Naive B cell (primary cell): ENCODE measurements around the gene FAM120B. TPM values are rescaled to one million over a fixed set of nuclear protein-coding genes. Genes with fewer than 3 reads are reported as not detected.
"Not testable (repeated sequence)": the region's sequence is repeated elsewhere in the genome, so short reads cannot be mapped to it uniquely, and the experiment has no call there.

Experiments used
- ATAC-seq, 2 donors: fragments of 150-1000 bp; cut with Tn5 transposase; 2 replicates each; pipeline ENCODE4 v1.10.0; 2021; ENCODE audit warnings: low read depth in 2 of 2, mild to moderate bottlenecking in 2 of 2, moderate library complexity in 2 of 2
- DNase-seq: peaks from one replicate; pipeline ENCODE4 v3.0.0; 2022
- H3K27ac Mint-ChIP-seq, 6 donors: one replicate each; pipeline ENCODE4 v1.8.0; 2020 to 2022; ENCODE audit warnings: mild to moderate bottlenecking in 6 of 6, mixed read lengths in 6 of 6, moderate library complexity in 5 of 6, inconsistent platforms in 2 of 6
- H3K27me3 Mint-ChIP-seq, 3 donors: one replicate each; pipeline ENCODE4 v1.8.0; 2021 to 2022; ENCODE audit warnings: mixed read lengths in 3 of 3, mild to moderate bottlenecking in 1 of 3
- H3K36me3 Mint-ChIP-seq, 2 donors: one replicate each; pipeline ENCODE4 v1.8.0; 2020 to 2022; ENCODE audit warnings: mixed read lengths in 2 of 2, inconsistent platforms in 1 of 2, mild to moderate bottlenecking in 1 of 2
- H3K4me1 Mint-ChIP-seq, 3 donors: one replicate each; pipeline ENCODE4 v1.8.0; 2020 to 2022; ENCODE audit warnings: mixed read lengths in 3 of 3, inconsistent platforms in 1 of 3, mild to moderate bottlenecking in 1 of 3, moderate library complexity in 1 of 3
- H3K4me3 Mint-ChIP-seq, 8 donors: one replicate each; pipeline ENCODE4 v1.8.0; 2020 to 2022; ENCODE audit warnings: mild to moderate bottlenecking in 8 of 8, mixed read lengths in 8 of 8, moderate library complexity in 8 of 8, inconsistent platforms in 2 of 8
- H3K9me3 Mint-ChIP-seq, 7 donors: one replicate each; pipeline ENCODE4 v1.8.0; 2020 to 2022; ENCODE audit warnings: mixed read lengths in 7 of 7, mild to moderate bottlenecking in 5 of 7, inconsistent platforms in 2 of 7, moderate library complexity in 1 of 7
- polyA plus RNA-seq, 6 donors: library from polyadenylated mRNA; unstranded; fragments of 300-500 nt; fragmentation: Illumina TruSeq; gene quantifications; one replicate each; pipeline ENCODE4 v1.2.3, GENCODE V29; 2021; ENCODE audit warnings: low read depth in 6 of 6

The FAM120B gene
- polyA plus RNA-seq, 6 donors from 2014 or later = 8.3 to 35.2 (median 27.5) TPM

- ATAC-seq (no peak), DNase-seq (no peak)
- H3K4me3 Mint-ChIP-seq = no peak overlapping the region
- H3K9me3 Mint-ChIP-seq = peaks cover 0 to 1% (median 0%) of the 10 kb centered on the region in 7 donors
- H3K36me3 Mint-ChIP-seq = peaks cover 13 to 16% of the 10 kb centered on the region in 2 donors
- no peaks in the 10 kb centered on the region for H3K27me3 Mint-ChIP-seq
- H3K27ac Mint-ChIP-seq = peak overlapping the region in 4 of 6 donors; percentile 13 to 90 (median 48)
- H3K4me1 Mint-ChIP-seq = peaks cover 16 to 25% (median 22%) of the 10 kb centered on the region in 3 donors
These were observed 71.9 kb downstream of the FAM120B start for GRCh38 chr6:170378502-170378901.

DNA sequence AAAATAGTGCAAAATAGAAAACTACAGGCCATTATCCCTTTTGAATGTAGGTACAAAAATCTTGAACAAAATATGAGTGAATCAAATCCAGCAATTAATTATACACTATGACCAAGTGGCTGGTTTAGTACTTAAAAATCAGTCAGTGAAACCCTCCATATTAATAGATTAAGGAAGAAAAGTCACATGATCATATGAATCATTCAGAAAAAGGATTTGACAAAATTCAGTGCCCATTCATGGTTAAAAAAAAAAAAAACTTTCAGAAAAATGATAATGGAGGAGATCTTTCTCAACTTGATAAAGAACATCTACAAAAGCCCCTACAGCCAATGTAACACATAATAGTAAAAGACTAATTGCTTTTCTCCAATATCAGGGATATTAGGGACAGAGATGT lies 75.0 kb downstream of the FAM120B start:
- peaks cover 7 to 16% (median 9%) of the 10 kb centered on the region in 3 donors for H3K4me1 Mint-ChIP-seq
- no peak for DNase-seq
- H3K9me3 Mint-ChIP-seq = peaks cover 0 to under 1% (median 0%) of the 10 kb centered on the region in 7 donors
- H3K4me3 Mint-ChIP-seq = no peak overlapping the region
- H3K36me3 Mint-ChIP-seq = peaks cover under 1 to 3% of the 10 kb centered on the region in 2 donors
- no peaks in the 10 kb centered on the region for H3K27me3 Mint-ChIP-seq
- ATAC-seq = no peak
- H3K27ac Mint-ChIP-seq = peak overlapping the region in 1 of 6 donors; percentile 76

DNA sequence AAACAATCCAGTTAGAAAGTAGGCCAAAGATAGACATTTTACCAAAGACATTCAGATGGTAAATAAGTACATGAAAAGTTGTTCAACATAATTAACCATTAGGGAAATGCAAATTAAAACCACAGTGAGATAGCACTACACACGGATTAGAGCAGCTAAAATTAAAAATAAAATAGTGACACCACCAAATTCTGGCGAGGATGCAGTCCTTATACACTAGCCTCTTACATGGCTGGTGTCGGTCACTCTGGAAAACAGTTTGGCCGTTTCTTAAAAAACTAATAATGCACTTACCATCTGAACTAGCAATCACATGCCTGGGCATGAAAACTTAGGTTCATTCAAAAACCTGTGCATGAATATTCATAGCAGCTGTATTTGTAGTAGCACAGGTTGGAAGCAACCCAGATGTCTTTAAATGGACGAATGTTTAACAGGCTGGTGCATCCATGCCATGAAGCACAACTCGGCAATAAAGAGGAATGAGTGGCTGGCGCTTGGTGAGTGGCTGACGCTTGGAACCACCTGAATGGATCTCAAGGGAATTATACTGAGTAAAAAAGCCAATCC lies 77.0 kb downstream of the FAM120B start:
- no peak for DNase-seq
- no peak for ATAC-seq
- Mint-ChIP-seq H3K36me3 (no peaks in the 10 kb centered on the region), H3K4me1 (peaks cover 2 to 16% (median 4%) of the 10 kb centered on the region in 3 donors), H3K4me3 (no peak overlapping the region), H3K27ac (peak overlapping the region in 2 of 6 donors; percentile 56 to 61), H3K27me3 (no peaks in the 10 kb centered on the region), H3K9me3 (no peaks in the 10 kb centered on the region)

DNA sequence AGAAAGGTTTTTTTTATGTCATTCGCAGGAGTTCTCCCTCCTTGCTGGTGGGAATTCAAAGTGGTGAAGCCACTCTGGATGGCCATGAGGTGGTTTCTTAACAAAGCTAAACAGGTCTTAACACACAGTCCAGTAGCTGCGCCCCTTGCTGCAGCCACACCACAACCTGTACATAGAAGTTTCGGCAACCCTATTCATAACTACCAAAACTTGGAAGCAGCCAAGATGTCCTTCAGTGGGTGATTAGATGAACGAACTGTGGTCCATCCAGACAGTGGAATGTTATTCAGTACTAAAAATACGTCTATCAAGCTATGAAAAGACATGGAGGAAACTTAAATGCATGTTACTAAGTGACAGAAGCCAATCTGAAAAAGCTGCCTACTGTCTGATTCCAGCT lies 78.9 kb downstream of the FAM120B start:
- DNase-seq (no peak), ATAC-seq (no peak)
- H3K9me3 Mint-ChIP-seq = no peaks in the 10 kb centered on the region
- H3K4me1 Mint-ChIP-seq = peaks cover 0 to 16% (median 3%) of the 10 kb centered on the region in 3 donors
- H3K27ac Mint-ChIP-seq = no peak overlapping the region
- peaks cover 2 to 15% of the 10 kb centered on the region in 2 donors for H3K36me3 Mint-ChIP-seq
- no peak overlapping the region for H3K4me3 Mint-ChIP-seq
- no peaks in the 10 kb centered on the region for H3K27me3 Mint-ChIP-seq

DNA sequence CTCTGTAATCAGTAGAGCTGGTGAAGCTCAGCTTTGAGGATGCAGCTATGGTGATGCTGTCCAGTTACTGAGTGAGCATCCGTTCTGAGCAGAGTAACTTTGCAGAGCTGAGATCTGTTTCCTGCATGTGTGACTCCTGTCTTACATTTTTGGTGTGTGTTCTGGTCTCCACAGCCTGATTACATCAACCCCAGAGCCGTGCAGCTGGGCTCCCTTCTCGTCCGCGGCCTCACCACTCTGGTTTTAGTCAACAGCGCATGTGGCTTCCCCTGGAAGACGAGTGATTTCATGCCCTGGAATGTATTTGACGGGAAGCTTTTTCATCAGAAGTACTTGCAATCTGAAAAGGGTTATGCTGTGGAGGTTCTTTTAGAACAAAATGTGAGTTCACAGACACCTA lies 81.6 kb downstream of the FAM120B start:
- DNase-seq (no peak), ATAC-seq (no peak)
- Mint-ChIP-seq H3K9me3 (no peaks in the 10 kb centered on the region), H3K27me3 (no peaks in the 10 kb centered on the region), H3K27ac (no peak overlapping the region), H3K4me1 (peaks cover 0 to 5% (median 0%) of the 10 kb centered on the region in 3 donors), H3K36me3 (peaks cover 13 to 15% of the 10 kb centered on the region in 2 donors), H3K4me3 (no peak overlapping the region)

DNA sequence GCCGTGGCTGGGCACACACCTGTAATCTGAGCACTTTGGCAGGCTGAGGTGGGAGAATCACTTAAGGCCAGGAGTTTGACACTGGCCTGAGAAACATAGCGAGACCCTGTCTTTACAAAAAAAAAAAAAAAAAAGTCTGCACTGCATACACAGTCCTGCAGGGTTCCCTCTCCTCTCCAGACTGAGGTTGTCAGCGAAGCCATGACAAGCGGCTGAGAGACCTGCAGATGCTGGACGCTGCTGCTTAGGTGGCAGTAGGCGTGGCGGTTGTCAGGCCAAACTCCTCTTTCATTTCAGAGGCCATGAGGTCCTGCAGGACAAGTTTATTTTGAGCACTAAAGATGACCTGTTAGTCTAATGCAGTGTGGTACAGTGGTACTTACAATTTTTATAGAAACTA lies 86.5 kb downstream of the FAM120B start:
- Mint-ChIP-seq H3K27me3 (no peaks in the 10 kb centered on the region), H3K4me3 (peak overlapping the region in 1 of 8 donors; percentile 19), H3K27ac (peak overlapping the region in 1 of 6 donors; percentile 33), H3K4me1 (no peaks in the 10 kb centered on the region), H3K36me3 (peaks cover 23 to 30% of the 10 kb centered on the region in 2 donors), H3K9me3 (peaks cover 0 to 3% (median 0%) of the 10 kb centered on the region in 7 donors)
- DNase-seq (no peak), ATAC-seq (no peak)

DNA sequence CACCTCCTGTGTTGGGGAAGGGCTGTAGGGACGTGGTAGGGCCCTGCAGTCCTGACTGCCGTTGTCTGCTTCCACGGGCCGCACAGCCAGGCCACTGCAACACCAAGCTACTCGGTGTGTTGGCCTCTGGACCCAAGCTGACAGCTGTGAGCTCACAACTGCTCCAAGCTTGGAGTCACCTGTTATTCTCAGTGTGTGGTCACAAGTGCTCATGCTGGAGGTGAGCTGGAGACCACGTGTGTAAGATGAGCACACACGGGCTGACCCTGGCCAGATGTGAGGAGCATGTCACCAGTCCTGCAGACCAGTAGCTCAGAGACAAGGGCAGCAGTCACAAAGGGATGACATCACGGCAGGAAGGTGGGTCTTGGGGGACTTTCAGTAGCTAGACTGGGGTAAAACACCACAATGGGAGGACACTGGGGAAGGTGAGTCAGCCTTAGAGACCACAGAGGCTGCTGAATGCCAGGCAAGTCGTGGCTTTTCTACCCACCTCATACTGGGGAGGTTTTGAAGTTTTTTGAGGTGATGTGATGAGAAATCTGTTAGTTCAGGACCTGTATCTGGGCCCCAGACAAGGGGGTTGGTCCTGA lies 87.3 kb downstream of the FAM120B start:
- peak overlapping the region in 1 of 6 donors; percentile 79 for H3K27ac Mint-ChIP-seq
- H3K36me3 Mint-ChIP-seq = peaks cover 23 to 30% of the 10 kb centered on the region in 2 donors
- H3K27me3 Mint-ChIP-seq = no peaks in the 10 kb centered on the region

GRCh38 chr6:170394980-170395379 lies 88.4 kb downstream of the FAM120B start:
- peaks cover 0 to 3% (median 0%) of the 10 kb centered on the region in 7 donors for H3K9me3 Mint-ChIP-seq
- ATAC-seq (no peak), DNase-seq (no peak)
- no peaks in the 10 kb centered on the region for H3K27me3 Mint-ChIP-seq
- H3K4me1 Mint-ChIP-seq = no peaks in the 10 kb centered on the region
- no peak overlapping the region for H3K4me3 Mint-ChIP-seq
- H3K36me3 Mint-ChIP-seq = peaks cover 20 to 23% of the 10 kb centered on the region in 2 donors
- H3K27ac Mint-ChIP-seq = peak overlapping the region in 2 of 6 donors; percentile 28 to 54

More for the DNA sequence above, 87.3 kb downstream of the FAM120B start:
- H3K4me3 Mint-ChIP-seq = no peak overlapping the region
- peaks cover 0 to 3% (median 0%) of the 10 kb centered on the region in 7 donors for H3K9me3 Mint-ChIP-seq
- ATAC-seq = no peak
- DNase-seq = no peak
- no peaks in the 10 kb centered on the region for H3K4me1 Mint-ChIP-seq

- H3K27ac Mint-ChIP-seq, H3K4me1 Mint-ChIP-seq, H3K9me3 Mint-ChIP-seq, H3K4me3 Mint-ChIP-seq, H3K27me3 Mint-ChIP-seq, ATAC-seq, DNase-seq: not testable (repeated sequence)
- peaks cover 10 to 12% of the 10 kb centered on the region in 2 donors for H3K36me3 Mint-ChIP-seq
These were observed 92.3 kb downstream of the FAM120B start for GRCh38 chr6:170398743-170399369.

DNA sequence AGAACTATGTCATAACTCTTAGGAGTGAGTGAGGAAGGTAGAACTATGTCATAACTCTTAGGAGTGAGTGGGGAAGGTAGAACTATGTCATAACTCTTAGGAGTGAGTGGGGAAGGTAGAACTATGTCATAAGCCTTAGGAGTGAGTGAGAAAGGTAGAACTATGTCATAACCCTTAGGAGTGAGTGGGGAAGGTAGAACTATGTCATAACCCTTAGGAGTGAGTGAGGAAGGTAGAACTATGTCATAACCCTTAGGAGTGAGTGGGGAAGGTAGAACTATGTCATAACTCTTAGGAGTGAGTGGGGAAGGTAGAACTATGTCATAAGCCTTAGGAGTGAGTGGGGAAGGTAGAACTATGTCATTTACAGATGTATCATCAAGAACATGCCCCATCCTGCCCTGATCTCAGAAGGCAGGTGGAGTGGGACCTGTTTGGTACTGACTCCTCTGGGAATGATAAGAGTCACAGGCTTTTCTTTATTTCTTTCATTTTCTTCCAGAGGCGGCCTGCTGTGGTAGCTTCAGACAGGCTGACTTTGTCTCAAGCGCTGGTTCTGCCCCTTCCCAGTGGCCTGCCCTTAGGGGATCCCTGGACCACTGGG lies 93.5 kb downstream of the FAM120B start:
- H3K27me3 Mint-ChIP-seq, ATAC-seq, H3K4me3 Mint-ChIP-seq: not testable (repeated sequence)

GRCh38 chr6:170402318-170403040 lies 95.9 kb downstream of the FAM120B start:
- Mint-ChIP-seq H3K9me3 (peaks cover 0 to 1% (median 0%) of the 10 kb centered on the region in 7 donors), H3K27me3 (no peaks in the 10 kb centered on the region), H3K4me3 (no peak overlapping the region), H3K4me1 (no peaks in the 10 kb centered on the region), H3K36me3 (peaks cover 25 to 36% of the 10 kb centered on the region in 2 donors), H3K27ac (peak overlapping the region in 1 of 6 donors; percentile 3)
- no peak for DNase-seq
- no peak for ATAC-seq

More for the DNA sequence above, 93.5 kb downstream of the FAM120B start:
- peak overlapping the region in 1 of 6 donors; percentile 29 for H3K27ac Mint-ChIP-seq
- not testable (repeated sequence) for H3K4me1 Mint-ChIP-seq, H3K9me3 Mint-ChIP-seq, DNase-seq
- H3K36me3 Mint-ChIP-seq = peaks cover 7 to 19% of the 10 kb centered on the region in 2 donors

GRCh38 chr6:170403451-170403850 lies 96.9 kb downstream of the FAM120B start:
- ATAC-seq = no peak
- peak overlapping the region in 1 of 6 donors; percentile 62 for H3K27ac Mint-ChIP-seq
- H3K36me3 Mint-ChIP-seq = peaks cover 33 to 36% of the 10 kb centered on the region in 2 donors
- H3K27me3 Mint-ChIP-seq = no peaks in the 10 kb centered on the region
- H3K9me3 Mint-ChIP-seq = peaks cover 0 to 1% (median 0%) of the 10 kb centered on the region in 7 donors
- peaks cover 0 to 6% (median 6%) of the 10 kb centered on the region in 3 donors for H3K4me1 Mint-ChIP-seq
- DNase-seq = no peak
- no peak overlapping the region for H3K4me3 Mint-ChIP-seq

DNA sequence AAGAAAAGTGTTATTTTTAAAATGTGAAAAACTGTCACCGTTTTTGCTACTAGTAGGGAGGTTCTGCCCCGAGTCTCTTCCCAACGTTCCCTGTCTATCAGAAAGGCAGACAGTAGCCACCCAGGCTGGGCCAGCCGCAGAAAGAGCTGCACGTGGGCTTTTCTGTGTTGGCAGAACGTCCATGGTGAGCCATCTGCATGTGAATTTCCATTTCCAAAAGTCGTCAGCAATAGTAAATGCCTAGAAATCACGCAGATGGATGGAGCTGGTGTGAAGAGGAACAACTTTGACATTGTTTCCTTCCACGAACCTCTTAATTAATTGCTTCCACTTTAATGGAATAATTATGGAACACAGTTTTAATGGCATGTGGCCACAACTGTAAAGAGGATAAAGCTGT lies 97.5 kb downstream of the FAM120B start:
- H3K9me3 Mint-ChIP-seq = peaks cover 0 to 6% (median under 1%) of the 10 kb centered on the region in 7 donors

More for the DNA sequence above, 97.5 kb downstream of the FAM120B start:
- no peak for ATAC-seq
- Mint-ChIP-seq H3K27ac (no peak overlapping the region), H3K36me3 (peaks cover 33 to 36% of the 10 kb centered on the region in 2 donors), H3K27me3 (no peaks in the 10 kb centered on the region), H3K4me1 (peaks cover 0 to 6% (median 6%) of the 10 kb centered on the region in 3 donors), H3K4me3 (no peak overlapping the region)
- DNase-seq = no peak
